ENCODE results near the gene ARID3C.
A peak's percentile ranks its signal among the peaks of the same experiment; 100 is the strongest.

GRCh38 chr9:34612788-34613390 lies 16.0 kb downstream of the ARID3C start:
- TF ChIP-seq, protein P1, sequence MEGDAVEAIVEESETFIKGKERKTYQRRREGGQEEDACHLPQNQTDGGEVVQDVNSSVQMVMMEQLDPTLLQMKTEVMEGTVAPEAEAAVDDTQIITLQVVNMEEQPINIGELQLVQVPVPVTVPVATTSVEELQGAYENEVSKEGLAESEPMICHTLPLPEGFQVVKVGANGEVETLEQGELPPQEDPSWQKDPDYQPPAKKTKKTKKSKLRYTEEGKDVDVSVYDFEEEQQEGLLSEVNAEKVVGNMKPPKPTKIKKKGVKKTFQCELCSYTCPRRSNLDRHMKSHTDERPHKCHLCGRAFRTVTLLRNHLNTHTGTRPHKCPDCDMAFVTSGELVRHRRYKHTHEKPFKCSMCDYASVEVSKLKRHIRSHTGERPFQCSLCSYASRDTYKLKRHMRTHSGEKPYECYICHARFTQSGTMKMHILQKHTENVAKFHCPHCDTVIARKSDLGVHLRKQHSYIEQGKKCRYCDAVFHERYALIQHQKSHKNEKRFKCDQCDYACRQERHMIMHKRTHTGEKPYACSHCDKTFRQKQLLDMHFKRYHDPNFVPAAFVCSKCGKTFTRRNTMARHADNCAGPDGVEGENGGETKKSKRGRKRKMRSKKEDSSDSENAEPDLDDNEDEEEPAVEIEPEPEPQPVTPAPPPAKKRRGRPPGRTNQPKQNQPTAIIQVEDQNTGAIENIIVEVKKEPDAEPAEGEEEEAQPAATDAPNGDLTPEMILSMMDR (IDR thresholded peaks at IDR 0.05), result peak; percentile 70 to 90 (median 78)
- TF ChIP-seq POLR2A (IDR thresholded peaks at IDR 0.05), result no peak
